Measurements from ENCODE around the gene DIP2A.

DIP2A gene

DNA sequence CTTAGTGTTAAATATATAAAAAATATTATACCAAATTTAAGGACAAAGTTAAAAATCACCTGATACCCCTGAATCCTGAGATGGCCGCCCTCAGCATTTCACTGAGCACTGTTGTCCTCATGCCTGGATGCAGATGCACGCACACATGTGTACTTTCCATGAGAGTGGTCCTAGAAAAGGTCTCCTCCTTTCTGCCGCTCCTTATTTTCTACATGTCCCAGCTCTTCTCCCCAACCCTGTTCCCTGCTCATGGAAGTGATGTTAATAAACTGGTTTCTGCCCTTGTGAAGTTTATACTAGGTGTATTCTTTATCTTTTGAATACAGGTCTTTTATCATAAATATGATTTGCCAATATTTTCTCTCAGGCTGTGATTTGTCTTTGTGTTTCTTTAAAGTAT, 32.9 kb downstream of the DIP2A start:
- peaks cover 0 to 13% (median 0%) of the 10 kb centered on the region in 5 donors for H3K4me1 ChIP-seq (ENCODE audit: control insufficient read depth in 5 of 5, insufficient read depth in 5 of 5, low read length in 5 of 5)
- H3K4me3 ChIP-seq (ENCODE audit: low read depth in 1 of 5, low read length in 5 of 5) = no peak overlapping the region
- H3K36me3 ChIP-seq (ENCODE audit: control insufficient read depth in 5 of 5, insufficient read depth in 5 of 5, low read length in 5 of 5) = peaks cover 12 to 30% (median 17%) of the 10 kb centered on the region in 5 donors
- no peak overlapping the region for H3K9ac ChIP-seq (ENCODE audit: low read length in 5 of 5)
- H3K27me3 ChIP-seq (ENCODE audit: control insufficient read depth in 5 of 5, insufficient read depth in 4 of 5, low read length in 5 of 5) = no peaks in the 10 kb centered on the region
- H3K9me3 ChIP-seq (ENCODE audit: control insufficient read depth in 5 of 5, low read length in 5 of 5) = no peaks in the 10 kb centered on the region
- H3K27ac ChIP-seq (ENCODE audit: low read depth, low read length) = no peak overlapping the region

DNA sequence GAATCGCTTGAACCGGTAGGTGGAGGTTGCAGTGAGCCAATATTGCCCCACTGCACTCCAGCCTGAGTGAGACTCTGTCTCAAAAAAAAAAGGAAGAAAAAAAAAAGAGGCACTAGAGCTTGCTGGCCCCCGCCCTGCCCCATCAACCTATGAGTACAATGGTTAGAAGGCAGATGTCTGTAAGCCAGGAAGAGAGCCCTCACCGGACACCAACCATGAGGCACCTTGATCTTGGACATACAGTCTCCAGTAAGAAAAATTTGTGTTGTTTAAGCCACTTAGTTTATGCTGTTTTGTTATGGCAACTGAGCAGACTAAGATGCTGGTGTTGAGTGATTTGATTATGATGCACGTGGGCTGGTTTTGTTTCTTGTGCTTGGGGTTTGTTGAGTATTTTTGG, 34.2 kb downstream of the DIP2A start:
- Histone ChIP-seq H3K36me3 (ENCODE audit: control insufficient read depth in 5 of 5, insufficient read depth in 5 of 5, low read length in 5 of 5) (peaks cover 20 to 40% (median 23%) of the 10 kb centered on the region in 5 donors), H3K9ac (ENCODE audit: low read length in 5 of 5) (no peak overlapping the region), H3K27me3 (ENCODE audit: control insufficient read depth in 5 of 5, insufficient read depth in 4 of 5, low read length in 5 of 5) (no peaks in the 10 kb centered on the region)

DNA sequence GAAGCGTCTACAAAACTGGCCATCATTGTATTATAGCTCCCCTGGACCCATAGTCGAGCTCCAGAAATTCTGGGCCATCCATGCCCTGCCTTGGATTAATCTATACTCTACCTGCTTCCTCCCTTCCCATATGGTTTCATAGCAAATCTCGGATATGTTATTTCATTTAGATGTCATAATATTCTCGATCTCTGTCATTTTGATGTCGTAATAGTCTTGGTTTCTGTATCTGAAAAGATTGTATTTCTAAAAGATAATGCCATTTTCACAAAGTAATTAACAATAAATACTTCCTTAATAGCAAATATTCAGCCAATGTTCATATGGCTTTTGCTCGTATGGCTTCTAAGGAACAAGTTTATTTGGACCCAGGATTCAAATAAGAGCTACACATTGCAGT, 35.1 kb downstream of the DIP2A start:
- peaks cover 20 to 49% (median 33%) of the 10 kb centered on the region in 5 donors for H3K36me3 ChIP-seq (ENCODE audit: control insufficient read depth in 5 of 5, insufficient read depth in 5 of 5, low read length in 5 of 5)
- no peak overlapping the region for H3K4me3 ChIP-seq (ENCODE audit: low read depth in 1 of 5, low read length in 5 of 5)
- peaks cover 0 to 10% (median 0%) of the 10 kb centered on the region in 5 donors for H3K4me1 ChIP-seq (ENCODE audit: control insufficient read depth in 5 of 5, insufficient read depth in 5 of 5, low read length in 5 of 5)

More for the DNA sequence above, 34.2 kb downstream of the DIP2A start:
- H3K27ac ChIP-seq (ENCODE audit: low read depth, low read length) = no peak overlapping the region
- no peaks in the 10 kb centered on the region for H3K9me3 ChIP-seq (ENCODE audit: control insufficient read depth in 5 of 5, low read length in 5 of 5)
- no peak overlapping the region for H3K4me3 ChIP-seq (ENCODE audit: low read depth in 1 of 5, low read length in 5 of 5)
- H3K4me1 ChIP-seq (ENCODE audit: control insufficient read depth in 5 of 5, insufficient read depth in 5 of 5, low read length in 5 of 5) = peaks cover 0 to 10% (median 0%) of the 10 kb centered on the region in 5 donors

GRCh38 chr21:46498335-46499050, 39.8 kb downstream of the DIP2A start:
- Histone ChIP-seq H3K9ac (ENCODE audit: low read length in 5 of 5) (no peak overlapping the region), H3K36me3 (ENCODE audit: control insufficient read depth in 5 of 5, insufficient read depth in 5 of 5, low read length in 5 of 5) (peaks cover 17 to 52% (median 42%) of the 10 kb centered on the region in 5 donors), H3K27me3 (ENCODE audit: control insufficient read depth in 5 of 5, insufficient read depth in 4 of 5, low read length in 5 of 5) (no peaks in the 10 kb centered on the region), H3K9me3 (ENCODE audit: control insufficient read depth in 5 of 5, low read length in 5 of 5) (no peaks in the 10 kb centered on the region), H3K4me1 (ENCODE audit: control insufficient read depth in 5 of 5, insufficient read depth in 5 of 5, low read length in 5 of 5) (peaks cover 0 to 11% (median 5%) of the 10 kb centered on the region in 5 donors), H3K27ac (ENCODE audit: low read depth, low read length) (no peak overlapping the region), H3K4me3 (ENCODE audit: low read depth in 1 of 5, low read length in 5 of 5) (no peak overlapping the region)

More for the DNA sequence above, 35.1 kb downstream of the DIP2A start:
- Histone ChIP-seq H3K27me3 (ENCODE audit: control insufficient read depth in 5 of 5, insufficient read depth in 4 of 5, low read length in 5 of 5) (no peaks in the 10 kb centered on the region), H3K9ac (ENCODE audit: low read length in 5 of 5) (no peak overlapping the region), H3K9me3 (ENCODE audit: control insufficient read depth in 5 of 5, low read length in 5 of 5) (no peaks in the 10 kb centered on the region), H3K27ac (ENCODE audit: low read depth, low read length) (no peak overlapping the region)

- Histone ChIP-seq H3K27me3 (ENCODE audit: control insufficient read depth in 5 of 5, insufficient read depth in 4 of 5, low read length in 5 of 5) (no peaks in the 10 kb centered on the region), H3K27ac (ENCODE audit: low read depth, low read length) (no peak overlapping the region), H3K4me1 (ENCODE audit: control insufficient read depth in 5 of 5, insufficient read depth in 5 of 5, low read length in 5 of 5) (peaks cover 0 to 11% (median 5%) of the 10 kb centered on the region in 5 donors), H3K4me3 (ENCODE audit: low read depth in 1 of 5, low read length in 5 of 5) (no peak overlapping the region), H3K36me3 (ENCODE audit: control insufficient read depth in 5 of 5, insufficient read depth in 5 of 5, low read length in 5 of 5) (peaks cover 19 to 57% (median 51%) of the 10 kb centered on the region in 5 donors), H3K9me3 (ENCODE audit: control insufficient read depth in 5 of 5, low read length in 5 of 5) (no peaks in the 10 kb centered on the region), H3K9ac (ENCODE audit: low read length in 5 of 5) (no peak overlapping the region)
These were observed 41.7 kb downstream of the DIP2A start for GRCh38 chr21:46500224-46500861.

DNA sequence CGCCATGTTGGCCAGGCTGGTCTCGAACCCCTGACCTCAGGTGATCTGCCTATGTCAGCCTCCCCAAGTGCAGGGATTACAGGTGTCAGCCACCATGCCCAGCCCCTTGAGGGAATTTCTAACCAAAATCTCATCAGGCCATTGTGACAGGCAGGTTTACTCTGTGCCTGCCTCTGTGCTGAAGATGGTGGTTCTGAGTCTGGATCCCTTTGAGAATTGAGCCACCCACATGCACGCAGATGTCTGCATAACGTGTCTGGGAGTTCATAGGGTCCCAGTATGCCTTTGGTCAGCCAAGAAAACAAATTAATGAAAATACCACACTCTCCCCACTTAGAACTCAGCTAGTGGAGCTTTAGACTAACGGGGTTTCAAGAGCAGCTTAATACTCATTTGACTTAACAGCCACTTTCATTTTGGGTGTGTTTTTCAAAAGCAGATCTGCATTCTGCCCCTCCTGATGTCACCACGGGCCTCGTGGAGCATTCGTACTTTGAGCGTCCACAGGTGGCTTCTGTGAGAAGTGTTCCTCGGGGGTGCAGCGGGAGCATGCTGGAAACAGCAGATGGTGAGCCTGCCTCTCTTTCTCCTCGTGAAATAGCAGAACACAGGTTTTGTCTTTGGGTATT, 45.3 kb downstream of the DIP2A start:
- Histone ChIP-seq H3K27ac (ENCODE audit: low read depth, low read length) (no peak overlapping the region), H3K36me3 (ENCODE audit: control insufficient read depth in 5 of 5, insufficient read depth in 5 of 5, low read length in 5 of 5) (peaks cover 14 to 48% (median 36%) of the 10 kb centered on the region in 5 donors), H3K9ac (ENCODE audit: low read length in 5 of 5) (no peak overlapping the region), H3K9me3 (ENCODE audit: control insufficient read depth in 5 of 5, low read length in 5 of 5) (no peaks in the 10 kb centered on the region), H3K4me3 (ENCODE audit: low read depth in 1 of 5, low read length in 5 of 5) (no peak overlapping the region), H3K27me3 (ENCODE audit: control insufficient read depth in 5 of 5, insufficient read depth in 4 of 5, low read length in 5 of 5) (no peaks in the 10 kb centered on the region), H3K4me1 (ENCODE audit: control insufficient read depth in 5 of 5, insufficient read depth in 5 of 5, low read length in 5 of 5) (peaks cover 0 to 11% (median 5%) of the 10 kb centered on the region in 5 donors)

DNA sequence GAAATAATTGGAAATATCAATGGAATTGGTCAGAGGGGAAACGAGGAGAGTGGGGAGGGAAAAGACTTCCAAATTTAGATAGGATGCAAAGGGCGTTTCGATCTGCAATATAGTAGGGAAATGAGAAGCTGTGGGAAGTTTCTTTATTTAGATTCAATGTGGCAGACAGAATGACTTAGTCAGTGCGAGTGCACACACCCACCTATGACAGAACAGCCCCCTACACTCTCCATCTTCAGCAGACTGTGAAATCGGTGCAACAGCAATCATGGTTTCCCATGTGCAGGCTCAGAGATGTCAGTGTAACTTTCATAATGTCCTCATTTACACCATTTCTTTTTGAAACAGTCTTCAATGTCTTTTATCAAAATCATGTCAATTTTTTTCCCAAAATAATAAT, 46.0 kb downstream of the DIP2A start:
- H3K9ac ChIP-seq (ENCODE audit: low read length in 5 of 5) = no peak overlapping the region
- H3K9me3 ChIP-seq (ENCODE audit: control insufficient read depth in 5 of 5, low read length in 5 of 5) = no peaks in the 10 kb centered on the region
- no peak overlapping the region for H3K4me3 ChIP-seq (ENCODE audit: low read depth in 1 of 5, low read length in 5 of 5)
- no peak overlapping the region for H3K27ac ChIP-seq (ENCODE audit: low read depth, low read length)
- H3K36me3 ChIP-seq (ENCODE audit: control insufficient read depth in 5 of 5, insufficient read depth in 5 of 5, low read length in 5 of 5) = peaks cover 11 to 46% (median 35%) of the 10 kb centered on the region in 5 donors
- peaks cover 0 to 11% (median 5%) of the 10 kb centered on the region in 5 donors for H3K4me1 ChIP-seq (ENCODE audit: control insufficient read depth in 5 of 5, insufficient read depth in 5 of 5, low read length in 5 of 5)
- H3K27me3 ChIP-seq (ENCODE audit: control insufficient read depth in 5 of 5, insufficient read depth in 4 of 5, low read length in 5 of 5) = no peaks in the 10 kb centered on the region

GRCh38 chr21:46507562-46507961, 48.9 kb downstream of the DIP2A start:
- H3K4me1 ChIP-seq (ENCODE audit: control insufficient read depth in 5 of 5, insufficient read depth in 5 of 5, low read length in 5 of 5) = no peaks in the 10 kb centered on the region
- no peaks in the 10 kb centered on the region for H3K27me3 ChIP-seq (ENCODE audit: control insufficient read depth in 5 of 5, insufficient read depth in 4 of 5, low read length in 5 of 5)
- H3K9me3 ChIP-seq (ENCODE audit: control insufficient read depth in 5 of 5, low read length in 5 of 5) = no peaks in the 10 kb centered on the region
- no peak overlapping the region for H3K27ac ChIP-seq (ENCODE audit: low read depth, low read length)
- H3K36me3 ChIP-seq (ENCODE audit: control insufficient read depth in 5 of 5, insufficient read depth in 5 of 5, low read length in 5 of 5) = peaks cover 18 to 59% (median 52%) of the 10 kb centered on the region in 5 donors
- H3K4me3 ChIP-seq (ENCODE audit: low read depth in 1 of 5, low read length in 5 of 5) = no peak overlapping the region
- no peak overlapping the region for H3K9ac ChIP-seq (ENCODE audit: low read length in 5 of 5)

DNA sequence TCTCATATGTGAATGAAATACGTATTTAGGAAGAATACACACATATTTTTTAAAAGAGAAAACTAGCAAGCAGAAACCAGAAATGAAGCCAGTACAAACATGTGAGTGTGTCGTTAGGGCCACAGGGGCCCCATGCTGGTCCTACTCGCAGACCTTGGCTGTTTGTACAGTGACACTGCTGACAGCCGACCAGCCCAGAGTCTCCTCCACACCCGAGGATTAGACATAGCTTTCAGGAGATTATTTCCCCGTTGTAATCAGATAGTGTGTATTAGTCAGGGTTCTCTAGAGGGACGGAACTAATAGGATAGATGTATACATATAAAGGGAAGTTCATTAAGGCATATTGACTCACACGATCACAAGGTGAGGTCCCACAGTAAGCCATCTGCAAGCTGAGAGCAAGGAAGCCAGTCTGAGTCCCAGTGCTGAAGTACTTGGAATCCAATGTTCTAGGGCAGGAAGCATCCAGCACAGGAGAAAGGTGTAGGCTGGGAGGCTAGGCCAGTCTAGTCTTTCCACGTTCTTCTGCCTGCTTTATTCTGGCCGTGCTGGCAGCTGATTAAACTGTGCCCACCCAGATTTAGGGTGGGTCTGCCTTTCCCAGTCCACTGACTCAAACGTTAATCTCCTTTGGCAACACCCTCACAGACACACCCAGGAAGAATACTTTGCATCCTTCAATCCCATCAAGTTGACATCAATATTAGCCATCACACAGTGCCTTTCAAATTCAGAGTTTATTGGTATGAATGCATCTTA, 51.2 kb downstream of the DIP2A start:
- no peaks in the 10 kb centered on the region for H3K9me3 ChIP-seq (ENCODE audit: control insufficient read depth in 5 of 5, low read length in 5 of 5)

More for the DNA sequence above, 51.2 kb downstream of the DIP2A start:
- Histone ChIP-seq H3K27ac (ENCODE audit: low read depth, low read length) (no peak overlapping the region), H3K27me3 (ENCODE audit: control insufficient read depth in 5 of 5, insufficient read depth in 4 of 5, low read length in 5 of 5) (no peaks in the 10 kb centered on the region), H3K36me3 (ENCODE audit: control insufficient read depth in 5 of 5, insufficient read depth in 5 of 5, low read length in 5 of 5) (peaks cover 13 to 50% (median 39%) of the 10 kb centered on the region in 5 donors), H3K4me1 (ENCODE audit: control insufficient read depth in 5 of 5, insufficient read depth in 5 of 5, low read length in 5 of 5) (peaks cover 0 to 8% (median 5%) of the 10 kb centered on the region in 5 donors), H3K9ac (ENCODE audit: low read length in 5 of 5) (no peak overlapping the region), H3K4me3 (ENCODE audit: low read depth in 1 of 5, low read length in 5 of 5) (no peak overlapping the region)

All from subcutaneous abdominal adipose tissue (tissue), 5 donors.